Lower leg skin (tissue), 4 donors: ENCODE data around the gene GADD45G. TPM values are rescaled to one million over a fixed set of nuclear protein-coding genes. Genes with fewer than 3 reads are reported as not detected.

Source experiments
- DNase-seq, 2 donors: peaks; one replicate each; pipeline ENCODE4 v3.0.0-alpha.2; 2019; ENCODE audit warnings: low spot score in 2 of 2
- H3K4me3 ChIP-seq: fragments of 200-600 bp; sonication (generic); 2 replicates; pipeline ENCODE4 v1.5.1; 2017; ENCODE audit warnings: mild to moderate bottlenecking, low read depth; ENCODE audit not compliant: poor library complexity, severe bottlenecking
- POLR2A ChIP-seq, 2 donors: fragments of 450-650 bp; IDR thresholded peaks; one replicate each; pipeline ENCODE4 v1.6.1; 2016 to 2017; ENCODE audit warnings: antibody characterized with exemption in 2 of 2, mild to moderate bottlenecking in 1 of 2, moderate library complexity in 1 of 2
- WGBS, 2 donors: methylation state at CpG; one replicate each; pipeline ENCODE4 v1.1.5; 2018; 5-methylcytosine and 5-hydroxymethylcytosine counted together
- intact Hi-C: fragments of 100-400 bp; cut with DNase I; formaldehyde crosslinking; loops from one replicate; pipeline ENCODE4 v1.15.0; 2023; ENCODE audit warnings: low total_unique reads
- total RNA-seq, 4 donors: library from RNA; depleted of rRNA; stranded (reverse); fragments of >200 nt; gene quantifications; one replicate each; pipeline ENCODE4 v1.1.0, GENCODE V29; 2016
- TF ChIP-seq, protein P1 (sequence below), 3 donors: fragments of 450-650 bp; IDR thresholded peaks; one replicate each; pipeline ENCODE4 v1.5.1; 2016; ENCODE audit warnings: antibody characterized with exemption in 3 of 3, mild to moderate bottlenecking in 3 of 3, moderate library complexity in 2 of 3

The GADD45G gene
- total RNA-seq, 4 donors from 2014 or later, result 18.3 to 48.9 (median 23.6) TPM

DNA sequence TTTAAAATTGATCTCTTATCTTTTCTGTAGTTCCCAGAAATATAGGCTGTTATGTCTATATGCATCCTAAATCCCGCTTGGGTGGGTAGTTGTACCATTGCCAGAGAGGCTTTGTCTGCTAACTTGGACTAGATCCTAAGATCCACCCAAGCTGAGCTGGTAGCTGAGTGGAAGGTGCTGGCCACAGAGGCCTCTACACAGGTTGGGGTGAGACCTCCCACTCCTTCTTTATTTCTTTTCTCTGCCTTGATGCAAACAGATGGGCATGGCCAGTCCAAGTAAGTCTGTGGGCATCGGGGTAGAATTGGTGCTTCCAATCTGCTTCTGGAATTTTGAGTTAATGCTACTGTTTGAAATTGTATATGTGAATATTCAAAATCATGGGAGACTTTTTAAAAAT lies 14.4 kb upstream of the GADD45G start:
- TF ChIP-seq, protein P1, sequence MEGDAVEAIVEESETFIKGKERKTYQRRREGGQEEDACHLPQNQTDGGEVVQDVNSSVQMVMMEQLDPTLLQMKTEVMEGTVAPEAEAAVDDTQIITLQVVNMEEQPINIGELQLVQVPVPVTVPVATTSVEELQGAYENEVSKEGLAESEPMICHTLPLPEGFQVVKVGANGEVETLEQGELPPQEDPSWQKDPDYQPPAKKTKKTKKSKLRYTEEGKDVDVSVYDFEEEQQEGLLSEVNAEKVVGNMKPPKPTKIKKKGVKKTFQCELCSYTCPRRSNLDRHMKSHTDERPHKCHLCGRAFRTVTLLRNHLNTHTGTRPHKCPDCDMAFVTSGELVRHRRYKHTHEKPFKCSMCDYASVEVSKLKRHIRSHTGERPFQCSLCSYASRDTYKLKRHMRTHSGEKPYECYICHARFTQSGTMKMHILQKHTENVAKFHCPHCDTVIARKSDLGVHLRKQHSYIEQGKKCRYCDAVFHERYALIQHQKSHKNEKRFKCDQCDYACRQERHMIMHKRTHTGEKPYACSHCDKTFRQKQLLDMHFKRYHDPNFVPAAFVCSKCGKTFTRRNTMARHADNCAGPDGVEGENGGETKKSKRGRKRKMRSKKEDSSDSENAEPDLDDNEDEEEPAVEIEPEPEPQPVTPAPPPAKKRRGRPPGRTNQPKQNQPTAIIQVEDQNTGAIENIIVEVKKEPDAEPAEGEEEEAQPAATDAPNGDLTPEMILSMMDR (IDR thresholded peaks at IDR 0.05), result no peak
- no peak for TF ChIP-seq POLR2A (IDR thresholded peaks at IDR 0.05)
- intact Hi-C loops, result no loop called here
- H3K4me3 ChIP-seq, result no peak overlapping the region
- 92 to 96% methylated on average over 2 of the region's 2 CpGs for WGBS, 2 donors
- no peak for DNase-seq

DNA sequence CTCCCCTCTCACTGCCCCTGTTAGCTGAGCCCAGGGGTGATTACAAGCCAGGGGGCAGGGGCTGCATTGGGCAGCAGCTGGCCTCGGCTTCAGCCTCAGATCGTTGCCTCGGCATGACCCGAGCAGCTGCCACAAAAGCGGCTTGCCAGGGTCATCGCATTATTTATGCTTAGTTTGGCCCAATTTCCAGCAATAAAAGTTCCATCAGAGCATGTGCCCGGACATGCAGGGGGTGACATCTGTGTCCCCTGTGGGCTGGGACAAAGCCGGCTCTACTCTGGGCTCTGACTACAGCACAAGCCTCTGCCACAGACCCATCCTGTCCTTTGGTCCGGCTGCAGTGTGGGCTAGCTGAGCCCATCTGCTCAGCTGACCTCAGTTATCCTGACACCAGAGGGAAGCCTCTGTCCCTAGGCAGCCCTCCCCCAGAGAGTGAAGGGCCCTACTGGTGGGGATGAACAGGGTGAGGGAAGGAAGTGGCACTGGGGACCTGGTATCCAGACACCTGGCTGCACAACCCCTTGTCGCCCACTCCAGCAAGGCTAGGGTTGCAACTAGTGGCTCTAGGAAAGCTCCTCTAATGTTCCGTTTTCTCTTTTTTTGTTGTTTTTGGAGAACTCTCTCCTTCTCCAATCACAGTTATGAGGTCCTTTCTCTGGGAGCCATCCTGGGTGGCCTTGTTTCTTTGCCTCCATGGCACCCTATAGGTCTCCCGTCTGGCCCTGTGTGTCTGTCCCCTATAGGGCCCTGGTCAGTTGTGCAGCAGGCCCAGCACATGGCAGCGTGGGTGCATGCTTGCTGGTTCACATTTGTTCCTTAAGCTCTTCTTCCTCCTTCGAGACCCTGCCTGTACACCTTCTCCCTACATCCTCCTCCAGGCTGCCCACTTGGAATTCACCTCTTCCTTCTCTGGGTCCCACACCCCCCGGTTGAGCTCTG lies 13.3 kb upstream of the GADD45G start:
- no peak for DNase-seq
- WGBS, 2 donors, result 75 to 86% methylated on average over 15 of the region's 15 CpGs
- intact Hi-C loops, result no loop called here
- no peak overlapping the region for H3K4me3 ChIP-seq
- TF ChIP-seq POLR2A (IDR thresholded peaks at IDR 0.05), result no peak
- TF ChIP-seq, protein P1 (IDR thresholded peaks at IDR 0.05), result no peak

DNA sequence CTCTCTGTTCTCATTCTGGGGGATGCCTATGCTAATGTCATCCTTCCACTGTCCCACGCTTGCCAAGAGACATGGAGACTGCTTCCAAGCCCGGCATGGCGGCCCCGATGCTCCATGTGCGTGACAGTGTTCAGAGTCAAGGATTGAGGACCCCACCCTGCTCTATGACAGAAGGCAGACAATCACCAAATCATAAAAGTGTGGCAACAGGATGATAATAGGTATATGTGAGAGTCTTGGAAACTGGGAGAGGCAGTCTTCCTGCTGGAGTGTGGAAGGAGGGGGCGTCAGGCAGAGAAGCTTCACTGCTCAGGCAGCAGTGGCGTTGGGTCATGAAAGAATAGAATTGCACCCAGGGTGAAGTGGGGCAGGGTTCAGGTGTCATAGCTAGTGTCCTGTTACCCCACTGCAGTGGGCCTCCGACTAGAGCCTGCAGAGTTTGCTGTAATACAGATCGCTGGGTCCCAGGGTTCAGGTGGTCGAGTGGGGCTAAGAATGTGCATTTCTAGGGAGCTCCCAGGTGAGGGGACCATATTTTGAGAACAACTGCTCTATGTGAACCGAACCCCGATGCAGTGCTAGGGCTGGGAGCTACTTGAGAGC lies 12.5 kb upstream of the GADD45G start:
- TF ChIP-seq, protein P1 (IDR thresholded peaks at IDR 0.05), result no peak
- TF ChIP-seq POLR2A (IDR thresholded peaks at IDR 0.05), result no peak
- WGBS, 2 donors, result 89 to 94% methylated on average over 12 of the region's 12 CpGs
- no peak overlapping the region for H3K4me3 ChIP-seq
- no peak for DNase-seq
- intact Hi-C loops, result no loop called here

DNA sequence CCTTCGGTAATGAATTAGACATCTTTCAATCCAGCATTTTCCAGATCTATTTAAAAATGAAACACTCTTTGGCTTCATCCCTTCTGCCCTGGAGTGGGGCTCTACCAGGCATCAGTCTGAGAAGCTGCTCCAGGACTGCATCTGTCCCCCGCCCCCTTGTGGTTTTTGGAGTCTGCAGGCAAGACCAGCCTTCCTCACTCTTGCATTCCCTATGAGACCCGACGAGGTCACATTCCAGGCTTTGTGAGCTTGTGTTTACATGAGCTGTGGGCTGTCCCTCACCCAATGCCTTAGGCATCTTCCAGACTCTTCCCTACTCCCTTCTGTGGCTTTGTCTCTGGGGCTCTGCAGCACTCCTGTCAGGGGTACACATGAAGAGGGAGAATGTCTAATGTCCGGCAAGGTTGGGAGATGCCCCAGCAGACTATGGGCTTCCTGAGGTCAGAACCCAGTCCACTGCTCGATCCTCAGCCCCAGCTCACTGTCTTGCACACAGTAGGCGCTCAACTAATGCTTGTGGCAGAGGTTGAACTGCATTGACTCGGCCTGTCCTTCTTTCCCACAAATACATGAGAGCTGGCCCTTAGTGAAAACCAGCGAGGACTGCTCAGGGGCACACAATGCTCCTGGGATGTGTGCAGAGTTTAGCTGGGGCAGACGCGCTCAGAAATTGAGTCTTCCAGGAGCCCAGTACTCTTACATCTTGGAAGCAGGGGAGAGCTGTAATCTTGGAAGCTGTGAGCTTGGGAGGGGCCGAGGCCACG lies 11.7 kb upstream of the GADD45G start:
- no peak for DNase-seq
- TF ChIP-seq POLR2A (IDR thresholded peaks at IDR 0.05), result no peak
- TF ChIP-seq, protein P1 (IDR thresholded peaks at IDR 0.05), result no peak
- 54 to 58% methylated on average over 13 of the region's 13 CpGs for WGBS, 2 donors
- H3K4me3 ChIP-seq, result no peak overlapping the region
- intact Hi-C loops, result no loop called here

DNA sequence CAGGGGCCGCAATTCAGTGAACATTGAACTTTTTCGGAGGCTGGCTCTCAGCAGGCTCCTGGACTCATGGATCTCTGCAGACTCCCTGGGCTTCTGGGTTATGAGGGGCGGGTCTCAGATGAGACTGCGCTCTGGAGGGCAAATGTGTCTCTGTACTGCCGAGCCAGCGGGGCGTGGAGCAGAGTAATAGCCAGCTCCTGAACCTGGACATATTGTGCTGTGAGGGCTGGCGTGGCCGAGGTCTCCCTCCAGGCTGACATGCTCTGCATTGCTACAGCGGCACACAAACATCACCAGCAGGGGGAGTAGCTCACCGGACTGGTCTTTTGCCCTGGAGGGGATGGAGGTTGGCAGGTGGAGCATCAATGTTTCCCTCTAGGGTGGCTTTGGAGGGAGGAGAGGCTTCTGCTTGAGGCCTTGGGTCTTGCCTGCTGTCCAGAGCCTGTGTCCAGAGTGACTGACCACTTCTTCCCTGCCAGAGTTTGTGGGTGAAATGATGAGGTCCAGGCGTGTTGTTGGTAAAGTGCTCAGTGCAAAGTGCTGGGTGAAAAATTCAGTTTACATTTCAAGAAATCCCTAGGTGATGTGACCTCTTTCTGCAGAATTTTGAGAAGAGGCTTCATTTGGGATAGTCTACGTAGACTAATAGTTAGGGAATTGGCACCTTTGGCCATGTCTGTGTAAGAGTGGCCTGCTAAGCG lies 10.9 kb upstream of the GADD45G start:
- intact Hi-C loops, result no loop called here
- WGBS, 2 donors, result 42% methylated on average over 13 to 14 of the region's 14 CpGs
- H3K4me3 ChIP-seq, result no peak overlapping the region
- TF ChIP-seq, protein P1 (IDR thresholded peaks at IDR 0.05), result no peak
- no peak for TF ChIP-seq POLR2A (IDR thresholded peaks at IDR 0.05)
- DNase-seq, result no peak
